BJ (cell line): ENCODE results near the gene CLEC16A. TPM values are rescaled to one million over a fixed set of nuclear protein-coding genes. Genes with fewer than 3 reads are reported as not detected.

Experiments
- CTCF ChIA-PET: fragments of 350-600 bp; formaldehyde crosslinking; extraction: SDS; loops from one replicate; lab custom pipeline; 2021; ENCODE audit warnings: antibody characterized with exemption, inconsistent platforms; lab: Yijun Ruan, JAX
- POLR2A ChIA-PET: fragments of 300-600 bp; sonication (Branson Sonifier 250); formaldehyde crosslinking; extraction: SDS; loops from one replicate; lab custom pipeline; 2021; ENCODE audit warnings: antibody characterized with exemption; lab: Charles Lee
- DNase-seq: peaks from one replicate; pipeline ENCODE4 v3.0.0-alpha.2; 2011; ENCODE audit warnings: low read depth
- H3K27me3 ChIP-seq: 2 replicates; pipeline ENCODE4 v1.6.0; 2011; ENCODE audit warnings: low read length; ENCODE audit not compliant: control insufficient read depth, insufficient read depth
- H3K36me3 ChIP-seq: 2 replicates; pipeline ENCODE4 v1.5.1; 2011; ENCODE audit warnings: low read length; ENCODE audit not compliant: control insufficient read depth, insufficient read depth
- H3K4me3 ChIP-seq: 2 replicates; pipeline ENCODE4 v1.5.1; 2011; ENCODE audit warnings: low read depth, mild to moderate bottlenecking, control low read depth, low read length
- polyA plus RNA-seq: library from polyadenylated mRNA; depleted of rRNA; stranded (reverse); fragments of >200 nt; gene quantifications from 2 replicates; pipeline ENCODE4 v1.2.3, GENCODE V29; 2011
- TF ChIP-seq, protein P1 (sequence below): IDR thresholded peaks from 2 replicates; pipeline ENCODE4 v1.5.1; 2011; ENCODE audit warnings: low read depth, mild to moderate bottlenecking, control low read depth, inconsistent platforms, low read length, moderate library complexity; ENCODE audit not compliant: insufficient read depth

CLEC16A gene
- polyA plus RNA-seq, 1 experiment = 8.7 TPM

DNA sequence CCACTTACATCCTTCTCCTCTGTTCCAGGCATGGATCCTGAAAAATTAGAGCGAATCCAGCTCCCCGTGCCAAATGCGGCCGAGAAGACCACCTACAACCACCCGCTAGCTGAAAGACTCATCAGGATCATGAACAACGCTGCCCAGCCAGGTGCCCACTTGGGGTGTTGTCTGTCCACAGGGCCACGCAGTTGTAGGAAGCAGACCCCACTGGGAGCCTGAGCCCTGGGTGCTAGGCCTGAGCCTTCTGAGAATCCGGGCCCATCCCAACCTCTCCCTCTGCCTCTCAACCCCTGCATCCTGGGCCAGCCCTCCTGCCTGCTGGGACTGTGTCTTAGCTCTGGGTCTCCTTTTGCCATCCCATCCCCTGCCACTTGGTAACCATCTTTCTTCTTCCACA, 95.4 kb downstream of the CLEC16A start:
- ChIA-PET POLR2A (no interaction called here), CTCF (no interaction called here)
- Histone ChIP-seq H3K27me3 (no peaks in the 10 kb centered on the region), H3K36me3 (peaks cover 12% of the 10 kb centered on the region), H3K4me3 (no peak overlapping the region)
- no peak for DNase-seq
- TF ChIP-seq, protein P1, sequence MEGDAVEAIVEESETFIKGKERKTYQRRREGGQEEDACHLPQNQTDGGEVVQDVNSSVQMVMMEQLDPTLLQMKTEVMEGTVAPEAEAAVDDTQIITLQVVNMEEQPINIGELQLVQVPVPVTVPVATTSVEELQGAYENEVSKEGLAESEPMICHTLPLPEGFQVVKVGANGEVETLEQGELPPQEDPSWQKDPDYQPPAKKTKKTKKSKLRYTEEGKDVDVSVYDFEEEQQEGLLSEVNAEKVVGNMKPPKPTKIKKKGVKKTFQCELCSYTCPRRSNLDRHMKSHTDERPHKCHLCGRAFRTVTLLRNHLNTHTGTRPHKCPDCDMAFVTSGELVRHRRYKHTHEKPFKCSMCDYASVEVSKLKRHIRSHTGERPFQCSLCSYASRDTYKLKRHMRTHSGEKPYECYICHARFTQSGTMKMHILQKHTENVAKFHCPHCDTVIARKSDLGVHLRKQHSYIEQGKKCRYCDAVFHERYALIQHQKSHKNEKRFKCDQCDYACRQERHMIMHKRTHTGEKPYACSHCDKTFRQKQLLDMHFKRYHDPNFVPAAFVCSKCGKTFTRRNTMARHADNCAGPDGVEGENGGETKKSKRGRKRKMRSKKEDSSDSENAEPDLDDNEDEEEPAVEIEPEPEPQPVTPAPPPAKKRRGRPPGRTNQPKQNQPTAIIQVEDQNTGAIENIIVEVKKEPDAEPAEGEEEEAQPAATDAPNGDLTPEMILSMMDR = no peak

DNA sequence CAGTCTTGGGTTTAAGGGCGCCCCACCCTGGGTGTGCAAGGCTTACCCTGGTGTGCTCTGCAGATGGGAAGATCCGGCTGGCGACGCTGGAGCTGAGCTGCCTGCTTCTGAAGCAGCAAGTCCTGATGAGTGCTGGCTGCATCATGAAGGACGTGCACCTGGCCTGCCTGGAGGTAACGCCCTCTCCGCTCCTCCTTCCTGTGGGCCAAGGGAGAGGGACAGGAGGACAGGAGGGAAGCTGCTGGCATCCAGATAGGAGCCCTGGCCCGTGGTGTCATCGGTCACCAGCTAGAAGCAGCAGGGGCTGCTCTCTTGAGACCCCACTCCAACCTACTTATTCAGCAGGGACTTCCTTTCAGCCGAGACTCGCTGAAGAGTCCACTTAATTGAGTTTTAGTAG, 97.8 kb downstream of the CLEC16A start:
- no peak overlapping the region for H3K4me3 ChIP-seq
- CTCF ChIA-PET = no interaction called here
- POLR2A ChIA-PET = no interaction called here
- H3K27me3 ChIP-seq = no peaks in the 10 kb centered on the region
- no peak for DNase-seq
- TF ChIP-seq, protein P1 = no peak
- H3K36me3 ChIP-seq = peaks cover 10% of the 10 kb centered on the region

DNA sequence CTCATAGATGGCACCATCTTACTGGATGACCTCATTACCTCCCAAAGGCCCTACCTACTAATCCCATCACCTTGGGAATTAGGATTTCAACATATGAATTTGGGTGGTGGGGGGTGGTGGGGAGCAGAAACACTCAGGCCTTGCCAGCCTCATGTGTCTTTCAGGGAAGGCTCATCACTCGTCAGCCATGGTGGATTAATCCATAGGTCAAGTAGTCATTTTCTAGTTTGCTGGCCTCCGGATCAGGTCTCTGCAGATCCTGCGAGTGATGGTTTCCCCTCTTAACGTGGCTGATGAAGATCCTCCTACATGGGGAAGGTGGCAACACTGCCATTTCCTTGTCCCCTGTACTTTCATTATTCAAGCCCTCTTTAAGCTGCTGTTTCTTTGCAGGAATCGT, 101.1 kb downstream of the CLEC16A start:
- DNase-seq = no peak
- POLR2A ChIA-PET = no interaction called here
- CTCF ChIA-PET = interaction anchor here (0.6 kb wide), 1 partner anchor 999 kb away, joined by 4 read pairs; no protein-coding TSS in a partner anchor
- TF ChIP-seq, protein P1 = no peak
- no peaks in the 10 kb centered on the region for H3K27me3 ChIP-seq
- no peak overlapping the region for H3K4me3 ChIP-seq
- peaks cover 9% of the 10 kb centered on the region for H3K36me3 ChIP-seq

DNA sequence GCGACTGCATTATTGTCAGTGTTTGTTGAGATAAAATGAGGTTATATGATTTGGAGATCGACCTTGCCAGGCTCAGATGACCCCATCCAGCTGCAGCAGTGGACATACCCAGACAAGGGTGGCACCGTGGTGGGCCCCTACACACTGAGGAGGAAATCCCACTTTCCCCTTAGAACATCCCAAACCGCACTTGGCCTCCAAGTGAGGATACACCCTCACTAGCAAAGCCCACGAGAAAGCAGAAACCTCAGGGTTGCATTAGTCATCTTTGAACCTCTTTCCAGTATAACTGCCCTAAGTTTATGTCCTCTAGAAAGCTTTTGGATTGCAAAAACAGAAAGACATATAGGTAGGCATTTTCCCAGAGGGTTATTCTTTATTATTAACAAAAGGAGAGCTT, 101.5 kb downstream of the CLEC16A start:
- ChIA-PET CTCF (interaction anchor here (1.4 kb wide), 1 partner anchor 11 kb away, joined by 3 read pairs; no protein-coding TSS in a partner anchor), POLR2A (no interaction called here)
- Histone ChIP-seq H3K27me3 (no peaks in the 10 kb centered on the region), H3K36me3 (peaks cover 9% of the 10 kb centered on the region), H3K4me3 (no peak overlapping the region)
- TF ChIP-seq, protein P1 = no peak
- no peak for DNase-seq

DNA sequence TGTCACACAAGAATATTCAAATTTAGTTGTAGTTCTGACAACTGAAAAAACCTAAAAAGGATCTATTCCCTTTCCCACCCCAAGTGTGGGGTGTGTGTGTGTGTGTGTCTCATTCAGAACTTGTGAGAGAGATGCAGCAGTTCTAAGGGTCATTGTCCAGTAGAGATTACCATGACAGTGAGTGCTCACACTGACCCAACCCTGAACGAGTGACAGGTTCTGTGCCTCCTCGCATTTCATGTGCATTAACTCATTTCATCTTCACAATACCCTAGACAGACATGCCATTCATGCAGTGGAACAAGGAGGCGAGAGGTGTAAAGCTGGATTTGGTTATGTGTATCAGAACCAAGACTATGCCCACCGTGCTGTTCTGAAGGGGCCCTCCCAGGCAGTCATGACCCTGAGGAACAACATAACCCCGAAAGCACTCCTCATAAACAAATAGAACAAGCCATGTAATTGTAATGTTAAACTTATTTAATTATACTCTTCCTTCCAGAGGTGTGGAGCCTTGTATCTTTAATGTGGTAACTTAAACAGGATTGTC, 102.1 kb downstream of the CLEC16A start:
- ChIA-PET POLR2A (no interaction called here), CTCF (interaction anchor here (1.4 to 1.7 kb wide), 2 partner anchors 12 to 209 kb away, joined by 3 to 4 read pairs; partner anchors contain the start of gene SOCS1)
- TF ChIP-seq, protein P1 = no peak
- Histone ChIP-seq H3K4me3 (no peak overlapping the region), H3K27me3 (no peaks in the 10 kb centered on the region), H3K36me3 (peaks cover 9% of the 10 kb centered on the region)
- no peak for DNase-seq
